ENCODE data around the gene SIL1.

GRCh38 chr5:138999674-139000073, 198.5 kb downstream of the SIL1 start:
- TF ChIP-seq POLR2A (IDR thresholded peaks at IDR 0.05; ENCODE audit: low read depth, low read length), result no peak
- TF ChIP-seq CTCF (conservative IDR thresholded peaks at IDR 0.05; ENCODE audit: low read depth, low read length), result no peak
- no peak for TF ChIP-seq NFE2L2 (IDR thresholded peaks at IDR 0.05; ENCODE audit: low read depth, low read length)
- TF ChIP-seq RAD21 (IDR thresholded peaks at IDR 0.05; ENCODE audit: low read length), result no peak
- TF ChIP-seq RFX5 (IDR thresholded peaks at IDR 0.05; ENCODE audit: low read depth, low read length), result no peak
